Stimulated activated CD4-positive, alpha-beta T cell treated with anti-CD3 and anti-CD28 coated beads, Interleukin-1b, Interleukin-23, amount 100 ng/mL, for 24 hours (primary cell): Measurements from ENCODE around the gene GTF2H1.
"Not testable (repeated sequence)": the region's sequence is repeated elsewhere in the genome, so short reads cannot be mapped to it uniquely, and the experiment has no call there.

Experiments used
- DNase-seq, 4 experiments: peaks; one replicate each; pipeline ENCODE4 v3.0.0-alpha.2; 2020; ENCODE audit warnings: low read depth in 4 of 4, low spot score in 1 of 4

Gene GTF2H1

DNA sequence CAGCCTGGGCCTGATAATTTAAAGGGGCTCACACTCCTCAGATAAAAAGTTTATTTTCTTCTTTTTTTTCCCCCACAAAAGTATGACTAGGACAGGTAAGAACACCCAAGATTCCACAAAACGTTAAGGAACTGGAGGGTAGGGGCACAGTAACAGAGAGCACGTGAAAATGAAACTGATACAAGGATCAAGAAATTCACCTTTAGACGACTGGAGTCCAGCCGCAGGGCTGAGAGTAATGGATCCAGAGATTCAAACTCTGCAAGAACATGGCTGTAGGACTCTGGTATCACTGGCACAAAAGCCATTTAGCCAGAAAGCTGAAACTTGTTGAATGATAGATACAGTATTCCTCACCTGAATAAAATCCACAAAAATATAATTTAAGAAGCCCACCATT lies 4.8 kb upstream of the GTF2H1 start:
- DNase-seq: no peak

DNA sequence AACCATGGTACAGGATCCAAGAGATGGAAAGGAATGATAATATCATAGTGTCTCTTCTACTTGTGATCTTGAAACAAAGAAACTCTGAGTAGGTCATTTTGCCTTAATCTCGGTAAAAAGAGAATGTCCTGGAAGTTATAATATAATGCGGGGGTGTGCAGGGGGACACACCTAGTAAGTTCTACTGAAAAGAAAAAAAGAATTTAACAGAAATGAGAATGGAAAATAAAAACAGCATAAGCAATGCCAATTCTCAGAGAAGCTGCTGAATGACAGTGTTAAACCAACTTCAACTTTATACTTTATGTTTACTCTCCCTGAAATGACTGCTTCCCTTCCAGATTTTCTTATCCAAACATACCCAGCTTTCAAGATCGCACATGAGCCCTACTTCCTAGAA lies 2.5 kb upstream of the GTF2H1 start:
- DNase-seq: no peak

DNA sequence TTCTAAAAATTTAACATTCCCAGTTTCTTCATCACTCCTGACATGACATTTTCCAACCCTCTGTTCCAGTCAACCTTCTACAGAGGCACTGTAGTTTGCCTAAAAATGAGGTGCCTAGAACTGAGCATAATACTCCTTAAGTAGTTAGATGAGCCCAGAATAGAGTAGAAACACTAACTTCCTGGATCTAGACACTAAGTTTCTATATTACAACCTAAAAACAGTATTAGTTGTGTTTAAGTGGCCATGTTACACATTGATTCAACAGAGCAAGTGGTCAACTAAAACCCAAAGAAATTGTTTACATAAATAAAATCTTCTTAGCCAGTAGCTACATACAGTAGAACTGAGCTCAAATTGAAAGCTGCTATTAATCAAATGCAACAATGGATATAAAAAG lies 1.8 kb upstream of the GTF2H1 start:
- DNase-seq: no peak

DNA sequence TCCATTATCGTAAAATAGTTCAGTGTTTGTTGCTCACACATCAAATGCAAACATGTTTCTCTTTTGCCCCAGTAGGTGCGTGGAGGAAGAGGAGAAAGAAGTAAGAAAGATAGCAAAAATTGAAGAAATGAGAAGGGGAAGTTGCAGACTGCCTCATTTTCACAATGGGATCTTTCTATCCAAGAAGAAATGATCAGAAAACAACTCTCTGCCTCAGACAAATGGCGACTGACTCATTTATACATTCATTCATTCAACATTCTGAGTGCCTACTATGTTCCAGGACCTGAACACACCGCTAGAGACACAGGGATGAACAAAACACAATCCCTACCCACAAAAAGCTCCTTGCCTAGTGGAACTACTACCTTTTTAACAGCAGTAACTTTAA lies 794 bp upstream of the GTF2H1 start:
- no peak for DNase-seq

DNA sequence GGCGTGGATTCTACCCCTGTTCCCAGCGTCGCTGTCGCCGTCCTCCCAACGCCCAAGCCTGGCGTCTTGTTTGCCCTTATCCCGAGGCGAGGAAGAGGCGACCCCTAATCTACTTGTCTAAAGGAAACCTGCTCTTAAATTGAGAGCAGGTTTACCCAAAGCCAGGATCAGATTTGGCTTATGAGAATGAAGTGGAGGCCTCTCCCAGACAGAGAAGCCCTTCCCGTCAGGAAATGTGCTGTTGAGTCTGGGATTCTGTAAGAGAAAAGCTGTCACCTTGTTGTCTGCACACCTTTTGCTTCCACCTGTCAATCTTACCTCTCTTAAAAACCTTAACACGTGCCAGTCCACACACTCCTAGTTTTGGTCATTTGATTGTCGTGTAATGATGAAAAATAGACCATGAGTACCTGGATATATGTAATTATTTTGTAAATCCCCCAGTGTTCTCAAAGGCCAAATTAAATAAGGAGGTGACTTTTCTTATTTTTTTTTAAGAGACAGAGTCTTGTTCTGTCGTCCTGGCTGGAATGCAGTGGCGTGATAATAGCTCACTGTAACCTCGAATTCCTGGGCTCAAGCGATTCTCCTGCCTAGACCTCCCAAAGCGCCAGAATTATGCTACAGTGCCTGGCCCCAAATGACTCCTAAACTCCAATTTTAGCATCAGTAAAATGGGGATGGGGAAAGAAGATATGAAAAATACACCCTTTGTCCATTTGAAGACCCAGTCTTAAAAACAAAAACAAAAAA lies 627 bp downstream of the GTF2H1 start:
- DNase-seq: no peak

DNA sequence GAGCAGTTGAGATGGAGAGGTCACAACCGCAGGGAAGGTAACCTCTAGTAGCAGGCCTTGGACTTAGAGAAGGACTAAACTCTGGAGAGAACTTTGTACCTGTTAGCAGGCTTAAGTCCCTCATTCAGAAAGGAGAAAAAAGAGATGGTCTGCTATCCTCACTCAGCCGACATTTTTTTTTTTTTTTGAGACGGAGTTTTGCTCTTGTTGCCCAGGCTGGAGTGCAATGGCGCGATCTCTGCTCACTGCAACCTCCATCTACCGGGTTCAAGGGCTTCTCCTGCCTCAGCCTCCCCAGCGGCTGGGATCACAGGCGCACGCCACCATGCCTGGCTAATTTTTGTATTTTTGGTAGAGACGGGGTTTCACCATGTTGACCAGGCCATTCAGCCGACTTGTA lies 1.5 kb downstream of the GTF2H1 start:
- DNase-seq: not testable (repeated sequence)

DNA sequence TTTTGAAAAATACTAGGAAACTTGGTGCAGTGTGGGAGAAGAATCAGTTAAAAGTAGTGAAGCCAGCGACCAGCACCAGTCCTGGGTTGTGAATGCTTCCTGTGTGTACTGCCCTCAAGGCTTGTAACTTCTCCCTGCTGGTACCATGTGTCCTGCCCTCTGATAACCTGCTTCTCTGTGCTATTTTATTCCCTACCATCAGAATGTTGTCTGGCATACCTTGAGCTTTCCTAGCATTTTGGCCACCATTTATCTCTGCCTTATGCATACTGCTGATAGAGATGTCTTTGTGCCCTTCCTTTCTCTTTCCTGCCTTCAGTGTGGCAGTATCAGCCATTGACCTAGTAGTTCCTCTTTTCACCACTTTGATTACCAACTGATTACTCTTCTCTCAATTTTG lies 2.0 kb downstream of the GTF2H1 start:
- DNase-seq: no peak

DNA sequence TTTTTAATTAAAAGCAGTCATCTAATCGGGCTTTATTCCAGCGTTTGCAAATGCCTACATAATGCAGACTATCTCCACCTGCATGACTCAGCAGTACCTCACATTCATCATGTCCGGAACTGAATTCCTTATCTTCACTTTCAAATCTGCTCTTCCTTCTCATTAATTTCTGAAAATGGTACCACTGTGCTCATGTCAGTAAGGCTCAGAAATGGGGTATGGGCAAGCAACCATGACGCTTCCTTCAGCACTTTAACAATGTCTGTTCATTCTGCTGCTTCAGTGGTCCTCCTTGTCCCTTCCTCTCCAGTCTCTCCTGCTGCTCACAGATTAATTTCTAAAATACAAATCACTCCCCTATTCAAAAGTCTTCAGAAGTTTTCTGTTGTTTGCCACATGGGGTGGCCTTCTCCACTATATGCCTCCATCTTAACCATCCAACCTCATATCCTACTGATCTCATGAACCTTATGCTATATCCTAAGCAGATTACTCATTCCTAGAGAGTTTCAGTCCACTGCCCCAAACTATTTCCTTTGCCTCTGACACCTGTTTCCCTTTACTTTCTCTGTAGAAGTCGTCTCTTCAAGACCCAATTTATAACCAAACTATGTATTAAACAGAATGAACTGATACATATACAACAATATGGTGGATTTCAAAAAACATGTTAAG lies 7.0 kb downstream of the GTF2H1 start:
- DNase-seq: no peak

DNA sequence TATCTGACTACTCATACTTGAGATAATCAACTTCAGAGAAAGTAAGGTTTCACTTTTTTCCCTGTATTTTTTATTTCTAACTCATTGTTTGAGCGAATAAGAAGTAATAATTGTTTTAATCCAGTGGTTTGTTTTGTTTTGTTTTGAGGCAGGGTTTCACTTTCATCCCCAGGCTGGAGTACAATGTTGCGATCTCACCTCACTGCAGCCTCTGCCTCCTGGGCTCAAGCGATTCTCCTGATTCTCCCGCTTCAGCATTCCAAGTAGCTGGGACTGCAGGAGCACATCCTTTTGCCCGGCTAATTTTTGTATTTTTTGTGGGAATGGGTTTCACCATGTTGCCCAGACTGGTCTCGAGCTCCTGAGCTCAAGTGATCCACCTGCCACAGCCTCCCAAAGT lies 8.6 kb downstream of the GTF2H1 start:
- no peak for DNase-seq

DNA sequence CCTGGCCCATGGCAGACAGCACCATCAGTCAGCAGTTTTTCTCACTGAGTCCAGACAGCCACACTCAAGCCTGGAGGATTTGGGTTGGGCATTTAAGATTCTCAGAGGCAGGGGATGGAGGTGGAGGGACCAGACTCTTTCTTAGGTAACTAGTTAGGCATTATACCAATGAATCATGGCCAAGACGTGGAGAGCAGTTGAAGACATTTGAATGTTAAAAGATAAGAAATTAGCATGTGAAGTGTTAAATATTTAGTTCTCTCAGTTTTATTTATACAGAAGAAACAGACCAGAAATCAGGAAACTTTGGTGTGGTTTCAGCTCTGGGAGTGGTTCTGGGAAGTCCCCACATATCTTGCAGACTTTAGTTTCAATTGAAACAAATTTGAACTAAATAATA lies 9.9 kb downstream of the GTF2H1 start:
- no peak for DNase-seq

DNA sequence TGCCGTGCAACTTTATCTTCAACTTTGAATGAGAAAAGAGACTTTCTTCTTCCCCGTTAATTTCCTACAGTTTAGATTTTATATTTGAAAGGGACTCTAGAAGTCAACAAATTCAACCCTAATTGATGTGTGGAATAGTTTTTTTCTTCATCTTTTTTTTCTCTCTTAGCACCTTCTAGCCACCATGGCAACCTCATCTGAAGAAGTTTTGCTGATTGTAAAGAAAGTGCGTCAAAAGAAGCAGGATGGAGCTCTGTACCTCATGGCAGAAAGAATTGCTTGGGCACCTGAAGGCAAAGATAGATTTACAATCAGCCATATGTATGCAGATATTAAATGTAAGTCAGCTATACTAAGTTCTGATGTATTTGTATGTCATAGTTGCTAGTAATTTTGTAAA lies 10.5 kb downstream of the GTF2H1 start:
- no peak for DNase-seq

DNA sequence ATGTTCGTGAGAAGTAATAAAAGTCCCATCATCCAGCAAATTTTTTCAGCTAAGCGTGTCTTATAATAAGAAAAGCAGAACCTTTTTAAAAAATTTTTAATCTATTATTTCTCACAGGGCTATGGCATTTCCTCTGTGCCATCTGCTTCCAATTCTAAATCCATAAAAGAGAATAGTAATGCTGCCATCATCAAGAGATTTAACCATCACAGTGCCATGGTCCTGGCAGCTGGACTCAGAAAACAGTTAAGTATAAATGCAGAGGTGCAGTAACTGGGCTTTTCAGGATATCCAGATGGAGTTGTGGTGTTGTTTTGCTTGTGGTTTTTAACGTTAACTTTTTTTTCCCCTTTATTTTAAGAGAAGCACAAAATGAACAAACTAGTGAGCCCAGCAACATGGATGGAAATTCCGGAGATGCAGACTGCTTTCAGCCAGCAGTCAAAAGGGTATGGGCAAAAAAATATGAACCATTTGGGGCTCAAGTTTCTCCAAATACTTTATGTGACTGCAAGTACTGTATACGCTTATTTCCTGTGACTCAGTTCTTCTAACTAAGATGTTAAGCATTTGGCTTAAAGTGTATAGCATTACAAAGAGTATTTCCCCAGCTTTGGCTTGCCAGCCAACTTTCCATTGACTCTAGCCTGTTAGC lies 25.2 kb downstream of the GTF2H1 start:
- no peak for DNase-seq

DNA sequence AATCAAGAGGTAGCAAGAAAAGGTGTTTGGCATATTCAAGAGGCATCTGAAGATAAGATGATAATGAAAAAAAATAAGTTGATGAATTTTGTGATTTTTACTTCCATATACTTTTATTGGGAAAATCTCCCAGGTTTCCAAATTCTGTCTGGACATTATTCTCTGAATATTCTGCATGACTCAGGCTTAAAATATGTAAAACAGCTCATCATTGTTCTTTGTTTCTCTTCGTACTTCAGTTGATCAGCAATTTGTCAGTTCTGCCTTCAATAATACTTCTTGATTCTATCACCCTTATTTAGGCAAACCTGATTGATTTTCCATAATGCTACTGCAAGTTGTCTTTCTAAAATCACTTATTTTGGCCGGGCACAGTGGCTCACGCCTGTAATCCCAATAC lies 30.2 kb downstream of the GTF2H1 start:
- no peak for DNase-seq

DNA sequence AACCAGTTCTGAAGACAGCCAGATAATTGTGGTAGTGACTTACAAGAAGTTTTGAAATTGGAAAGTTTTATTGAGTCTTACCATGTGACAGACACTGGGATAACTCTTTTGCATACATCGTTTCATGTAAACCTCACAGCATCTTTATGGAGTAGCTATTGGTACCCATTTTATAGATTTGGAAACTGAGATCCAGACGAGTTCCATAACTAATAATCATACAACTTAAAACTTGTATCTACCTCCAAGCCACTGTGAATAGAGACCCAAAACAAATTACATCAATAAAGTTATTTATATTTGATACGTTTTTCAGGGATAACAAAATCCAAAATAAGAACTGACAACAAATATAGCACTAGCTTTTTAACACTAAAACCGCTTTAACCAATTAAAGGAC lies 36.3 kb downstream of the GTF2H1 start:
- DNase-seq: no peak

DNA sequence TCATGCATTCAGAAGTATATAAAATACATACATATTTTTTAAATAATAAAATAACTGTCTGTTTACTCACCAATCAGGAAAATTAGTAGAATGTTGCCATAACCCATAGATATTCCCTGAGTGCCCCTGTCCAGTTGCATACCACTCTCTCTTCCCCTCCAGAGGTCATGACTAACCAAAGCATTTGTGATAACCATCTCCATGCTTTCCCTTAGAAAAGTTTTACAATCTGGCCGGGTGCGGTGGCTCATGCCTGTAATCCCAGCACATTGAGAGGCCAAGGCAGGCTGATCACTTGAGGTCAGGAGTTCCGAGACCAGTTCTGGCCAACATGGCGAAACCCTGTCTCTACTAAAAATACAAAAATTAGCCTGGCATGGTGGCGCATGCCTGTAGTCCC lies 38.8 kb downstream of the GTF2H1 start:
- no peak for DNase-seq

DNA sequence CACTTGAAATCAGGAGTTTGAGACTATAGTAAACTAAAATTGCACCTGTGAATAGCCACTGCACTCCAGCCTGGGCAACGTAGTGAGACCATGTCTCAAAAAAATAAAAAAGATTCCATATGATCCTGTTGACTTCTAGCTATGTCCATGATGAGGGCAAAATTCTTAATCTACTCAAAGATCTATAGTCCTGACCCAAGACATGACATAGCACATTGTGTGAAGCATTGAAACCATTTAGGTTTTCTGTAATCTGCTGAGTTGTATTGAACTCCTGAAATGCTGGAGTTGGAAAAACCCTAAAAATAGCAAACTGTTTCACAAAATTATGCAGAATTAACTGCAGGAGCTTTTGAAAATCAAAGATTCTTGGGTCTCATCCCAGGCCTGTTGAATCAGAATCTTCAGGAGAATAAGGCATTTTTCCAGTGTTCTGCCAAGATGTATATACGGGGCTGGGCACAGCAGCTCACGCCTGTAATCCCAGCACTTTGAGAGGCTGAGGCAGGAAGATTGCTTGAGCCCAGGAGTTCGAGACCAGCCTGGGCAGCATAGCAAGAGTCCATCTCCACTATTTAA lies 42.2 kb downstream of the GTF2H1 start:
- no peak for DNase-seq

DNA sequence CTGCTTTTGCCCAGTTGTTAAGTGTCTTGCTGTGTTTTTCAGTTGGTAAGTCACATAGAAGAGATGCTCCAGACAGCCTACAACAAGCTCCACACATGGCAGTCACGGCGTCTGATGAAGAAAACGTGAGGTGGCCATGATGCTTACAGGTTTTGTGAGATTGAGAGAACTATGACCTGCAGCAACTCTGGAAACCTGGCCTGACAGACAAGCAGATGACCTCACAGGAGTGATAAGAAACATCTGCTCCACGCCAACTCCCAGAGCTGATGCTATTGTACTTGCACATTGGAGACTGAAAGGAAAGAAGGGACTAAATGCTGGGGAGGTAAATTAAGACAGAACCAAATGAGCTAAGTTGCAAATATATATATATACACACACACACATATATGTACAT lies 43.4 kb downstream of the GTF2H1 start:
- no peak for DNase-seq

DNA sequence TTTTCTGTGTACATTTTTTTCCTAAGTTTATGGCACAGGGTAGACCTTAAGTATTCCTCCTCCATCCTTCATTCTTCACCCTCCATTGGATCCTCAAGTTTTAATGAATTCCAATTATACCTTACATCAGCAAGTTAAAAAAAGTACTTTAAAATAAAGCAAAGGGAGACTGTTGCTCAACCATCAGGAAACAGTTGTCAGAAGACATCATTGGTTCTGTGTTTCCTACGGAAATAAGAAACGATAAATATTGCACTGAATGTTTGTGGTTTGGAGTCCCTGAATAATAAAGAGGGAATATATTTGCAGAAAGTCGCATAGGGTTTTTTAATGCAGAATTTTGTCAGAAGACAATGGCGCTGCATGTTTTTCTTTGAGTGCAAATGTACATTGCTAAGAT lies 43.9 kb downstream of the GTF2H1 start:
- no peak for DNase-seq

DNA sequence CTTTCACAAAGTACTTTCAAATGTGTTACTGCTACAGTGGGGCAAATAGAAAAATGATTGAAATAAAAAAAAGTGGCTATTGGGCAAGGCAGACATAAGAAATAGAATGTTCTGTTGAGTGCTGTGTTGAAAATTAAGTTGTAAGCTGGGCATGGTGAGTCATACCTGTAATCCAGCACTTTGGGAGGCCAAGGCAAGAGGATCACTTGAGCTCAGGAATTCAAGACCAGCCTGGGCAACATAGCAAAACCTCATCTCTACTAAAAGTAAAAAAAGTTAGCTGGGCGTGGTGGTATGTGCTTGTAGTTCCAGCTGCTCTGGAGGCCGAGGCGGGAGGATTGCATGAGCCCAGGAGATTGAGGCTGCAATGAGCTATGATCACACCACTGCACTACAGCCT lies 45.1 kb downstream of the GTF2H1 start:
- no peak for DNase-seq

DNA sequence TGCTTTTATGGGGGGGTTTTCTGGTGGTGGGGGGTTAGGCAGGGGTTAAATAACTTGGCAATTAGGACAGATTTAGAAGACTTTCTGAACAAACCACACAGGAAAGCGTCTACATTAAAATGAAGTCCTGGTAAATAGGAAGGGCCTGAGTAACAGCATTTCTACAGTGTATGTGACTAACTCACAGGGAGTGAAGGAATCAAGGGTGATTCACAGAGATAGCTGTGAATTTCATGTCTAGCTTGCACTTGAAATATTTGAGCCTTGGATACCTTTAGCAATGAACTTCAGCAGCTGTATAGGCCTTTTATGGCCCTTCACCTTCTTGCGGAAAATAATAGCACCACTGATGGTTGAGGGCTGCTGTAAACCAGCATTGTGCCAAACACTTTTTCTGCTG lies 45.9 kb downstream of the GTF2H1 start:
- DNase-seq: no peak

DNA sequence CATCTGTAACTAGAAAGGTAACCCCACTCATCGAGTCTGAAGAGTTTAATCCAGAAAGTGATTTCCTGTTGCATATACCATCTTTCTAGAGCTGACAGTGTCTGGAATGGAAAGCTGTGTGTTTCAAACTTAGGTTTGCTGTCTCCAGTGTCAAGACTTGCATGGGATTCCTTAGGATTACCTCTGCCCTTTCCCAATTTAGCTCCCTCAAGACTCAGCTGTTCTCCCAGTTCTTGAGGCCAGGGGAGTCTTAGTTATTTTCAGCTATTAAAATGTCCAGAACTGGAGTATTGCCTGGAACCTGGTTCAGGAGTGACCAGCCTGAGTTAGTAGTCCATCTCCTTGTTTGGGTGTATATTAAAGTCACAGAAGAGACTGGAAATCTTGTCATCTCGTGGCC lies 47.0 kb downstream of the GTF2H1 start:
- DNase-seq: no peak

DNA sequence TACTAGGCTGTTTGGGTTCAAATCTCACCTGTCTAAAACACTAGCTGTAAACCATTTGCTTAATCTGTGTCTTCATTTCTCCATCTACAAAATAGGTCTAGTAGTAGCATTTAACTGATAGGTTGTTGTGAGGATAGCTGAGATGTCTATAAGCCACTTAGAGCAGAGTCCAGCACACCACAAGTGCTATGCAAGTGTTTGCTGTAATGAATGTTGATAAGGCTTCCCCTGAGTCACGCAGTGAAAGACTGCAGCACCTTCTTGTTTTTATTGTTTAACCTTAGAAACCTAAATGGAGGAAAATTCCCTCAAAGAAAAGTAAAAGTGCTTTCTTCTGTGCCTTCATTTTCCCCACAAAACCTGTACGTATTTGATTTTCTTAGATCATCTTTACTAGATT lies 48.9 kb downstream of the GTF2H1 start:
- no peak for DNase-seq
